Gastroesophageal sphincter (tissue), 2 donors: ENCODE data around the gene CNIH1.

ENCODE experiments used
- POLR2A ChIP-seq, 2 donors: fragments of 450-650 bp; IDR thresholded peaks; one replicate each; pipeline ENCODE4 v1.6.1; 2017; ENCODE audit warnings: antibody characterized with exemption in 2 of 2, mild to moderate bottlenecking in 2 of 2, moderate library complexity in 1 of 2
- POLR2AphosphoS5 ChIP-seq: sonication (generic); formaldehyde crosslinking; IDR thresholded peaks from one replicate; pipeline ENCODE4 v1.6.1; 2017; ENCODE audit warnings: antibody characterized with exemption

GRCh38 chr14:54425068-54425467, 16.1 kb downstream of the CNIH1 start:
- no peak for TF ChIP-seq POLR2A (IDR thresholded peaks at IDR 0.05)
- TF ChIP-seq POLR2AphosphoS5, result no peak
